GM10266 (cell line): Measurements from ENCODE around the gene TERT.

ENCODE experiments used
- DNase-seq: peaks from one replicate; pipeline ENCODE4 v3.0.0; 2012; ENCODE audit errors: extremely low spot score
- CTCF ChIP-seq: IDR thresholded peaks from 2 replicates; pipeline ENCODE4 v1.5.1; 2012; ENCODE audit warnings: mild to moderate bottlenecking, low read depth; ENCODE audit not compliant: control insufficient read depth, insufficient read depth; ENCODE audit errors: missing control alignments

The TERT gene

DNA sequence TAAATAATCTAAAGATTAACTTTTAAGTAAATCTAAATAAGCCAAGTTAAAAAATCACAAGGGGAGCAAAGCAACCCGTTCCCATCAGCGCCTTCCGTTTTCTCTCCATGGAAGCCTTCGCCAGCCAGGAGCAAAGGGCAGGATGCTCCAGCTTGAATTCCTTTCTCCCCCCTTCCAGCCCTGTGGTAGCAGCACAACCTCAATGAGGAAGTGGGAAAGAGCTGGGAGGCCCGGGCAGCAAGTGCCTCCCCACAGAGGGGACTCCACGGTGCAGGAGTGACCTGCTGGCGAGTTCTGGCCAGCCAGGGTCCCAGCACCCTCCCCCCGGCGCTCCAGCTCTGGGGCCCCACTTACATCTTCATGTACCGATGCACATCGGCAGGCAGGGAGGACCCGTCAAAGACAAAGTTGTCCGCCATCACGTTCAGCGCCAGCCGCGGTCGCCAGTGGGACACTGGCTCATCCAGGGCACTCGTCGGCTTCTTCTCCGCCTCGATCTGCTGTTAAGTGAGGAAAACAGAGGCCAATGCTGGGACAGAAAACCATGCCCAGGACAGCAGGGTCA is 43.7 kb upstream of the TERT start:
- DNase-seq = no peak
- no peak for TF ChIP-seq CTCF

- DNase-seq = no peak
- no peak for TF ChIP-seq CTCF
Observed at GRCh38 chr5:1338196-1338490, 43.3 kb upstream of the TERT start.

- DNase-seq = no peak
- TF ChIP-seq CTCF = no peak
Observed at GRCh38 chr5:1337489-1338195, 42.8 kb upstream of the TERT start.

DNA sequence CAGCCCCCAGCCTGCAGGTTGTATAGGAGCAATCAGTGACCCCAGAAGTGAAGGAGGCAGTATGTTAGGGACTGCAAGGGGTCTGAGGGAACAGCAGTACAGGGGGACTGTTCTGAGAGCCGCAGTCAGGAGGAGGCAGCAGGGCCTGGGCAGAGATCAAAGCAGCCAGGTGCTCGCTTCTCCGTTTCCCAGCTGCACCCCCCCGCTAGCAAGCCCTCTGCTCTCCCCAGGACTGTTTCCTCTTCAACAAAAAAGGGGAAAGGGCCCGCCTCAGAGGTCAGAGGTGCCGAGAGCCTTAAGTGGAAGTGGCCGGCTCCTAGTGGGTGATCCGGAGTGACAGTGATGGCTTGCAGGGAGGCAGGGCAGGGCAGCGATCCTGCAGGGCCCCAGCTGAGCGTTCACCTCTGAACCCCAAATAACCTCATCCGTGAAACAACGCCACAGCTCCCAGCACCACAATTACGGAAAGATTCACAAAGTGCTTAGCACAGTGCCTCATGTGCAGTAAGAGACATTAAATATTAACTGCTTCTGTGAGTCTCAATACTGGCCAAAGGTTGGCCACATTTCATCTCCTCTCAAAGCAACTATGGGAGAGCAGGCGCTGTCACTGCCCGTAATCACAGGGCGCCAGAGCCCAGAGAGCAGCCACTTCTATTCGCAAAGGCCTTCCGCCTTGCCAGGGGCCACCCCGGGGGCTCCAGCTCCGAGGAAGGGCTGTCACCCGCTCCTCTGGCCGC is 42.1 kb upstream of the TERT start:
- no peak for DNase-seq
- TF ChIP-seq CTCF = no peak

GRCh38 chr5:1336106-1336561 is 41.3 kb upstream of the TERT start:
- no peak for TF ChIP-seq CTCF
- no peak for DNase-seq

- no peak for DNase-seq
- no peak for TF ChIP-seq CTCF
Observed at GRCh38 chr5:1335540-1336095, 40.8 kb upstream of the TERT start.
